DND-41 (cell line): Measurements from ENCODE around the gene PDS5A.

Source experiments
- CTCF ChIP-seq: IDR thresholded peaks from 2 replicates; pipeline ENCODE4 v1.5.1; 2012; ENCODE audit warnings: borderline replicate concordance, low read length, moderate library complexity, mild to moderate bottlenecking; ENCODE audit not compliant: poor library complexity, severe bottlenecking; ENCODE audit errors: extremely low read depth
- EZH2 ChIP-seq: IDR thresholded peaks from 3 replicates; pipeline ENCODE4 v1.6.1; 2012; ENCODE audit warnings: borderline replicate concordance, low read depth, mild to moderate bottlenecking, moderate library complexity, low read length, inconsistent platforms; ENCODE audit not compliant: severe bottlenecking

DNA sequence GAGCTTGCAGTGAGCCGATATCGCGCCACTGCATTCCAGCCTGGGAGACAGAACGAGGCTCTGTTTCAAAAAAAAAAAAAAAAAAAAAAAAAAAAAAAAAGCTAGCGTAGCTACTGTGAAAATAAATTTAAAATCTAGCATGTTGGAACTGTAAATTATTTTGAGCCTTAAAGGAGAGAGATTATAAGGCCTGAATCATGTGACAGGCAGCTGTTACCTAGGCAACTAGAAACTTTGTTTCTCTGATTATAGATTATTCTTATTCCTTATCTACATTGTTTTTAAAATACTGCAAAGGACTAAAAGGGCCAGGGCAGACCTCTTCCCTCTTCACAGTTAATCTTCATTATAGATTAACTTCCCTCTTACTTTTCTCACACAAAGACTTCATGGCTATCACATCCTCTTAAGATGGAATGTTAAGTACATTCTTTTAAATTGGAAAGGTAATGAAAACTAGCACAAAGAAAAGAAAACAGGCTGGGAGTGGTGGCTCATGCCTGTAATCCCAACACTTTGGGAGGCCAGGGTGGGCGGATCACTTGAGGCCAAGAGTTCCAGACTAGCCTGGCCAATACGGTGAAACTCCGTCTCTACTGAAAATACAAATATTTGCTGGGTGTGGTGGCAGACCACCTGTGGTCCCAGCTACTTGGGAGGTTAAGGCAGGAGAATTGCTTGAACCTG, 21.1 kb upstream of the PDS5A start:
- TF ChIP-seq CTCF (no peak), EZH2 (no peak)
